ENCODE measurements around the gene CISD3.

DNA sequence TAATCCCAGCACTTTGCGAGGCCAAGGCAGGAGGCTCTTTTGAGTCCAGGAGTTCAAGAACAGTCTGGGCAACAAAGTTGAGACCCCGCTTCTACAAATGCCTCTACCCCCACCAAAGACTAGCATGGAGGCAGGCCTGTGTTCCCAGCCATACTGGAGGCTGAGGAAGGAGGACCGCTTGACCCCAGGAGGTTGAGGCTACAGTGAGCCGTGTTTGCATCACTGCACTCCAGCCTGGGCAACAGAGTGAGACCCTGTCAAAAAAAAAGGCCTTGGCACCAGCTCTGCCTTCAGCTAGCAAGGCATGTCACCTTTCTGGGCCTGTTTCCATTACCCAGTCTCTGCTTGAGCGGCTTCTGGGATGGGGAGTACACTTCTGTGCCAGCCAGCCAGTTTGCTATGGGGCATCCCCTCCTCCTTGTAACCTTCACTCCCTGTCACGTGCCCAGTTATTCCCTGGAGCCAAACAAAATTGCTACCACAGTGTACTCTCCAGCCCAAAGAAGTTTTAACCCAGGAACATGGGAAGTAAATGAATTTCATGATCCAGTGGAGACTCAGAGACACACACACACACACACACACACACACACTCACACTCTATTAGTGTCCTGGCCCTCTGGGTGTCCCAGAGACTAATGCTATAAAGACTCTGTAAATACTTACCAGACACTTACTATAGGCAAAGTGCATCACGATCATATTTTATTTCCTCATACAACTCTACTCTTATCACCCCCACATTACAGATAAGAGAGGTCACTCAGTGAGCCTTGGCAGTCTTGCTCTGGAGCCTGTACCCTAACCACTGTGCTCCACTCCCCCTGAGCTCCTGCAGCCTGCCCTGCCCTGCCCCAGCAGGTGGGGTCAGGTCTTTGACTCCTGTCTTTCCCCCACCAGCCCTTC is 2.5 kb downstream of the CISD3 start:
- no peak for TF ChIP-seq POLR2AphosphoS5 (IDR thresholded peaks at IDR 0.05; ENCODE audit: low read depth, low read length)
- TF ChIP-seq, protein P1, sequence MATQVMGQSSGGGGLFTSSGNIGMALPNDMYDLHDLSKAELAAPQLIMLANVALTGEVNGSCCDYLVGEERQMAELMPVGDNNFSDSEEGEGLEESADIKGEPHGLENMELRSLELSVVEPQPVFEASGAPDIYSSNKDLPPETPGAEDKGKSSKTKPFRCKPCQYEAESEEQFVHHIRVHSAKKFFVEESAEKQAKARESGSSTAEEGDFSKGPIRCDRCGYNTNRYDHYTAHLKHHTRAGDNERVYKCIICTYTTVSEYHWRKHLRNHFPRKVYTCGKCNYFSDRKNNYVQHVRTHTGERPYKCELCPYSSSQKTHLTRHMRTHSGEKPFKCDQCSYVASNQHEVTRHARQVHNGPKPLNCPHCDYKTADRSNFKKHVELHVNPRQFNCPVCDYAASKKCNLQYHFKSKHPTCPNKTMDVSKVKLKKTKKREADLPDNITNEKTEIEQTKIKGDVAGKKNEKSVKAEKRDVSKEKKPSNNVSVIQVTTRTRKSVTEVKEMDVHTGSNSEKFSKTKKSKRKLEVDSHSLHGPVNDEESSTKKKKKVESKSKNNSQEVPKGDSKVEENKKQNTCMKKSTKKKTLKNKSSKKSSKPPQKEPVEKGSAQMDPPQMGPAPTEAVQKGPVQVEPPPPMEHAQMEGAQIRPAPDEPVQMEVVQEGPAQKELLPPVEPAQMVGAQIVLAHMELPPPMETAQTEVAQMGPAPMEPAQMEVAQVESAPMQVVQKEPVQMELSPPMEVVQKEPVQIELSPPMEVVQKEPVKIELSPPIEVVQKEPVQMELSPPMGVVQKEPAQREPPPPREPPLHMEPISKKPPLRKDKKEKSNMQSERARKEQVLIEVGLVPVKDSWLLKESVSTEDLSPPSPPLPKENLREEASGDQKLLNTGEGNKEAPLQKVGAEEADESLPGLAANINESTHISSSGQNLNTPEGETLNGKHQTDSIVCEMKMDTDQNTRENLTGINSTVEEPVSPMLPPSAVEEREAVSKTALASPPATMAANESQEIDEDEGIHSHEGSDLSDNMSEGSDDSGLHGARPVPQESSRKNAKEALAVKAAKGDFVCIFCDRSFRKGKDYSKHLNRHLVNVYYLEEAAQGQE (IDR thresholded peaks at IDR 0.05; ENCODE audit: insufficient read depth in 1 of 2, low read depth in 2 of 2, low read length in 2 of 2), result no peak
- TF ChIP-seq TAF1 (IDR thresholded peaks at IDR 0.05; ENCODE audit: borderline replicate concordance, insufficient read depth, low read length), result no peak
- TF ChIP-seq SIN3A (IDR thresholded peaks at IDR 0.05; ENCODE audit: borderline replicate concordance, insufficient read depth, low read length), result no peak
- no peak for TF ChIP-seq FOXP2 (optimal IDR thresholded peaks at IDR 0.05; ENCODE audit: borderline replicate concordance, extremely low read depth, extremely low read length, insufficient read depth)
